ENCODE results near the gene OPA1.

The OPA1 gene

GRCh38 chr3:193732827-193733226 is 139.8 kb downstream of the OPA1 start:
- Histone ChIP-seq H3K79me2 (no peaks in the 10 kb centered on the region), H2AFZ (no peak overlapping the region), H3K27me3 (ENCODE audit: control insufficient read depth, insufficient read depth, low read length) (no peaks in the 10 kb centered on the region), H3K4me3 (ENCODE audit: low read depth, low read length) (no peak overlapping the region), H3K4me2 (ENCODE audit: low read length) (no peak overlapping the region), H3K36me3 (ENCODE audit: control insufficient read depth, insufficient read depth, low read length) (no peaks in the 10 kb centered on the region), H3K9me3 (ENCODE audit: control insufficient read depth, low read length) (no peaks in the 10 kb centered on the region), H3K27ac (no peak overlapping the region), H3K9ac (no peak overlapping the region), H3K4me1 (no peaks in the 10 kb centered on the region)
- TF ChIP-seq CTCF (IDR thresholded peaks at IDR 0.05) = no peak

GRCh38 chr3:193734737-193735366 is 141.8 kb downstream of the OPA1 start:
- H3K79me2 ChIP-seq = no peaks in the 10 kb centered on the region
- H3K9ac ChIP-seq = no peak overlapping the region
- no peaks in the 10 kb centered on the region for H3K4me1 ChIP-seq
- H3K36me3 ChIP-seq (ENCODE audit: control insufficient read depth, insufficient read depth, low read length) = no peaks in the 10 kb centered on the region
- no peak for TF ChIP-seq CTCF (IDR thresholded peaks at IDR 0.05)
- no peak overlapping the region for H3K4me3 ChIP-seq (ENCODE audit: low read depth, low read length)
- H3K4me2 ChIP-seq (ENCODE audit: low read length) = no peak overlapping the region
- no peak overlapping the region for H2AFZ ChIP-seq
- H3K27me3 ChIP-seq (ENCODE audit: control insufficient read depth, insufficient read depth, low read length) = no peaks in the 10 kb centered on the region
- no peaks in the 10 kb centered on the region for H3K9me3 ChIP-seq (ENCODE audit: control insufficient read depth, low read length)
- no peak overlapping the region for H3K27ac ChIP-seq

GRCh38 chr3:193735850-193736249 is 142.8 kb downstream of the OPA1 start:
- Histone ChIP-seq H3K9me3 (ENCODE audit: control insufficient read depth, low read length) (no peaks in the 10 kb centered on the region), H3K27me3 (ENCODE audit: control insufficient read depth, insufficient read depth, low read length) (no peaks in the 10 kb centered on the region), H3K4me1 (no peaks in the 10 kb centered on the region), H2AFZ (no peak overlapping the region), H3K9ac (no peak overlapping the region), H3K79me2 (no peaks in the 10 kb centered on the region), H3K36me3 (ENCODE audit: control insufficient read depth, insufficient read depth, low read length) (no peaks in the 10 kb centered on the region), H3K27ac (no peak overlapping the region), H3K4me2 (ENCODE audit: low read length) (no peak overlapping the region), H3K4me3 (ENCODE audit: low read depth, low read length) (no peak overlapping the region)
- no peak for TF ChIP-seq CTCF (IDR thresholded peaks at IDR 0.05)

GRCh38 chr3:193736616-193737015 is 143.6 kb downstream of the OPA1 start:
- Histone ChIP-seq H3K79me2 (no peaks in the 10 kb centered on the region), H2AFZ (no peak overlapping the region), H3K27ac (no peak overlapping the region), H3K36me3 (ENCODE audit: control insufficient read depth, insufficient read depth, low read length) (no peaks in the 10 kb centered on the region), H3K4me1 (no peaks in the 10 kb centered on the region), H3K4me3 (ENCODE audit: low read depth, low read length) (no peak overlapping the region), H3K4me2 (ENCODE audit: low read length) (no peak overlapping the region), H3K9ac (no peak overlapping the region), H3K27me3 (ENCODE audit: control insufficient read depth, insufficient read depth, low read length) (no peaks in the 10 kb centered on the region), H3K9me3 (ENCODE audit: control insufficient read depth, low read length) (no peaks in the 10 kb centered on the region)
- no peak for TF ChIP-seq CTCF (IDR thresholded peaks at IDR 0.05)

GRCh38 chr3:193737191-193737751 is 144.3 kb downstream of the OPA1 start:
- Histone ChIP-seq H3K36me3 (ENCODE audit: control insufficient read depth, insufficient read depth, low read length) (no peaks in the 10 kb centered on the region), H2AFZ (no peak overlapping the region), H3K9me3 (ENCODE audit: control insufficient read depth, low read length) (no peaks in the 10 kb centered on the region), H3K27me3 (ENCODE audit: control insufficient read depth, insufficient read depth, low read length) (no peaks in the 10 kb centered on the region), H3K4me2 (ENCODE audit: low read length) (no peak overlapping the region), H3K27ac (no peak overlapping the region), H3K4me1 (no peaks in the 10 kb centered on the region), H3K9ac (no peak overlapping the region), H3K4me3 (ENCODE audit: low read depth, low read length) (no peak overlapping the region), H3K79me2 (no peaks in the 10 kb centered on the region)
- no peak for TF ChIP-seq CTCF (IDR thresholded peaks at IDR 0.05)
